GM21367 (cell line): ENCODE results near the gene COMMD3.

ENCODE experiments used
- ATAC-seq: cut with Tn5 transposase; IDR thresholded peaks from one replicate; pipeline ENCODE4 v1.9.1; 2021; ENCODE audit not compliant: unreplicated experiment

The COMMD3 gene

GRCh38 chr10:22319547-22319979, 3.4 kb downstream of the COMMD3 start:
- no peak for ATAC-seq

GRCh38 chr10:22319980-22320558, 3.9 kb downstream of the COMMD3 start:
- no peak for ATAC-seq

GRCh38 chr10:22320591-22321155, 4.5 kb downstream of the COMMD3 start, which contains the start of gene BMI1:
BMI1 (plus strand) TSS chr10:22321099; CDS start chr10:22326450, 5,351 bp downstream.
- no peak for ATAC-seq

GRCh38 chr10:22321156-22321923, 5.2 kb downstream of the COMMD3 start:
- ATAC-seq, result no peak

- no peak for ATAC-seq
Measured at GRCh38 chr10:22321924-22322640, 5.9 kb downstream of the COMMD3 start.

GRCh38 chr10:22322641-22323160, 6.5 kb downstream of the COMMD3 start:
- ATAC-seq, result no peak

GRCh38 chr10:22323538-22324305, 7.5 kb downstream of the COMMD3 start:
- no peak for ATAC-seq

- ATAC-seq, result no peak
Measured at GRCh38 chr10:22324413-22324812, 8.2 kb downstream of the COMMD3 start.

- ATAC-seq, result no peak
Measured at GRCh38 chr10:22324893-22325271, 8.7 kb downstream of the COMMD3 start.

GRCh38 chr10:22325272-22326144, 9.3 kb downstream of the COMMD3 start:
- peak; percentile 41 for ATAC-seq

GRCh38 chr10:22326145-22326702, 10.0 kb downstream of the COMMD3 start:
- ATAC-seq, result no peak

GRCh38 chr10:22329150-22329549, 13.0 kb downstream of the COMMD3 start:
- ATAC-seq, result no peak

GRCh38 chr10:22332116-22332692, 16.0 kb downstream of the COMMD3 start:
- ATAC-seq, result no peak

GRCh38 chr10:22333167-22333974, 17.2 kb downstream of the COMMD3 start:
- ATAC-seq, result no peak

- no peak for ATAC-seq
Measured at GRCh38 chr10:22333975-22334282, 17.7 kb downstream of the COMMD3 start.

GRCh38 chr10:22334414-22335172, 18.4 kb downstream of the COMMD3 start:
- ATAC-seq, result no peak

- ATAC-seq, result no peak
Measured at GRCh38 chr10:22335173-22335933, 19.2 kb downstream of the COMMD3 start.
